NCI-H187 (cell line): Measurements from ENCODE around the gene CARMIL1.

Experiments
- DNase-seq, 2 experiments: peaks; one replicate each; lab custom pipeline; 2025; lab: John Stamatoyannopoulos, UW

Gene CARMIL1

DNA sequence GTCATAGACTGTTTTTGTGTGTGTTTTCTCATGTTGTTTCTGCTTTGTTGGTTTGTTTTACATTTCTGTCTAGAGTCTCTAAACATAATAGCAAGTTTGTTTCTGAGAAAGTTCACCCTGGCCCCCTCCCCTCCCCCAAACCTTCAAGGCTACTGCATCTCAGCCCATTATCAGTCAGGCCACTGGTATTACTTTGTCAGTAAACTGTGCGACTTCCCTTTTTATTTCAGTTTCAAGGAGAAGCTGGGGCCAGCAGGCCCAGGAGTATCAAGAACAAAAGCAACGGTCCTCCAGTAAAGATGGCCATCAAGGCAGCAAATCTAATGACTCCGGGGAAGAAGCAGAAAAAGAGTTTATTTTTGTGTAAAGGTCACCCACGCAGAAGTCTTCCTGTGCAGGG is 340.0 kb downstream of the CARMIL1 start:
- no peak for DNase-seq

DNA sequence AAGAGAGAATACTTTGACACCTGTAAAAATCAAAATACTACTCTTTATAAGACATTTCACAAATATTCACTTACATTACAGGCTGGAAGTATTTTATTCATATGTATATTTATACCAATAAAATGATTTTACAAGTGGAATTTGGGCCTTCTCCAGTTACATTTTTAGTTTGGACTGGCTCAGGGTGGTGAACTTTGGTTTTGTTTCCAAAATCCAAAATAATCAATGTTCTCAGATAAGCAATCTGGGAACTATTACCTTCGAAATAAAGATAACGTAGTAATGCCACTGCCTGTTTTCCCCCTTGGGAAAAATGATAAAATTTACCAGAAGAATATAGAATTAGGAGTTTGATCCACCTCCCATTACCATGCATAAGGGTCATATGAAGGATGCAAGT is 341.2 kb downstream of the CARMIL1 start:
- no peak for DNase-seq

DNA sequence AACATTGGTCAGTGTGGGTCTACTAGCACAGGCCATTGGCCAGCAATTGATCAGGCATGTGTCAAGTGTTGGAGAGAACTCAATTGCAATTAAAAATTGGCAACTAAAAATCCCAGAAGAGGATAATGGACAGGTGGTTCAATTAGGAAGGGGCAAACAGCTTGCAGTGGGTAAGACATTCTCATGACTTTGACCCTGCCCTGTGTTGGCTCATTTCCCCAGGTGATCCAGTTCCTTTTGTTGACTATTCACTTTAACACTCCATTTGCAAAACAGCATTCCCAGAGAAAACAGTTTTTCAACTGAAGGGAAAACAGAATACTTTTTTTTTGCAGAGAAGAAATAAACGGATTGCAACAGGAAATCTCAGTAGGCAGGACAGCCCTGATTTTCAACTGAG is 343.9 kb downstream of the CARMIL1 start:
- DNase-seq, result no peak

GRCh38 chr6:25623879-25624278 is 344.7 kb downstream of the CARMIL1 start:
- no peak for DNase-seq

GRCh38 chr6:25627001-25627400 is 347.8 kb downstream of the CARMIL1 start:
- DNase-seq, result no peak

DNA sequence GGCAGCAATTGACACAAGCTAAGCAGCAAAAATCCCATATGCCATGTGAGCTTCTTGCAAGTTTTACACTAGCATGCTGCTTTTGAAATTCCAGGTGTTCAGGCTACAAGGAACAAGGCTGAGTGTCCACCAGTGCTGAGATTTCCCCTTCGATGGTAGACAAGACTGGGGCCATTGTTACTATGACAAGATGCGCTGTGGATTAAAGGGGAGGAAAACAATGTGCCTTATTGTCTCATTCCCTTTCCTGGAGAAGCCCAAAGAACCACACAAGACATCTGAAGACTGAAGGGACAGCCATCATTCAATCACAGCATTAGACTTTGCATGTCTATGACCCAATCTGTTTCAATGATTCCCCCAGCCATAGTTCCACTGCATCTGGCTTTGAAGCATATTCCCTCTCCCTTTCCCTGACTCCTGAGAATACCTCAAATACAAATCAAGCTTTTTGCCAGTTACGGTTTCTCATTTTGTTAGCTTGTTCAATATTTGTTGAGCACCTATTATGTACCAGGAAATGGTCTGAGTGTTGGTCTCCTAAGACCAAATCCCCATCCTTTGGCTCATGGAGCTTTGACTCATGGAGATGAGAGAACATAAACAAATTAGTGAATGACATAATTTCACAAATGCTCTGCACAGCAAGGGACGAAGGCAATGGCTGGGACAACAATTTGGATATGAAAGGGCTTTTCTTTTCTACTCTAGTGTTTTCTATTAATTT is 349.5 kb downstream of the CARMIL1 start:
- DNase-seq, result no peak

GRCh38 chr6:25629198-25629576 is 350.0 kb downstream of the CARMIL1 start:
- no peak for DNase-seq

GRCh38 chr6:25630508-25631278 is 351.5 kb downstream of the CARMIL1 start:
- no peak for DNase-seq

GRCh38 chr6:25635886-25636317 is 356.7 kb downstream of the CARMIL1 start:
- no peak for DNase-seq

GRCh38 chr6:25637211-25637610 is 358.0 kb downstream of the CARMIL1 start:
- no peak for DNase-seq

DNA sequence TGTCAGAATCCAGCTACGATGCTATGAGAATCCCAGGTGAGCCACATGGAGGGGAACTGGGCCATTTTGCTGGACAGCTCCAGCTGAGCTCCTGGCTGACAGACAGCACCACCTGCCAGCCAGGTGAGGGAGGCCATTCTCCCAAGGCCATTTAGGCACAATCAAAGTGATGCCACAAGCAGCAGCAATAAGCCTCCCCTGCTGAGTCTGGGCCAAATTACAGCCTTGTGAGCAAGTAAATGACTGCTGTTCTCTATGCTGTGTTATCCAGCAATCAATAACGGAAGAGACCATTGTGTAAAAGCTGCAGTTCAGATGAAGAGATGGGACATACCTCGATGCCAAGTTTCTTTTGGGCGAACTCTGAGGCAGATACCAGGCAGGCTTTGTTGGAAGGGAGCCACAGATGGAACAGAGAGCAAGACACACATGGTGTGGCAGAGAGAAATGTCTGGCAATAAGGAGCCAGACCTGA is 358.8 kb downstream of the CARMIL1 start:
- peak; percentile 14 to 59 for DNase-seq

DNA sequence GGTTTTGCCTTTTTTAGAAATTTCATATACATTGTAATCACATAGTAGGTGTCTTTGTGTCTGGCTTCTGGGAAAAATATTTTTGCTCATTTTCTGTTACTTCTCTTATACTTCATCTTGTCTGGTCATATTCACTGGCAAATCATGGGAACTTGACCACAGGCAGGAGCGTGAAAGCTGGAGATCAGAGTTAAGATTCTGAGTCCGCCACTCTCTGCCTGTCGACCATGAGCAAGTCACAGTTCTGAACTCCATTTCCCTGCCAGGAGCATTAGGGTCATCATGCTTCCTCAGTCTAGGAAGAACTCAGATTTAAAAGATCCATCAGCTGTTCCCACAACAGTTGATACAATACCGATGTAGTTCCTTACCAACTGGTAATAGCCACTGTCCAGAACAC is 360.5 kb downstream of the CARMIL1 start:
- DNase-seq, result no peak

DNA sequence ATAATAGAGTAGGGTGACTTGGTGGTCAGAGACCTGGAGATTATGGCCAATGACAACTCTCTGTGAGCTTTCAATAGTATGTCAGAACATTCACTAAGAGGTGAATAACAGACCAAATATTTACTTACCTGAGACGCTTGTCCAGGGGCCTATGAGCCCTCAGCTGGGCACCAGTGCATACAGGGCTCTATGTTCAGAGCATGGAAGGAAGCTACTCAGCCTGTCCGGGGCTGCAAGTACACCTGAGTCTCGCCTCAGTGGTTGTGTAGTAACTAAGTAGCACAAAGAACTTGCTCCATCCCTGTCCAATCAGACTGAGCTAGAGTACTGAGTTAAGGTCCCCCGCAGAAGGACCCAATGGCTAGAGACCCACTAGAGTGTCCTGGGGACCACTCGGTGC is 361.3 kb downstream of the CARMIL1 start:
- no peak for DNase-seq

- no peak for DNase-seq
These were observed 361.7 kb downstream of the CARMIL1 start for GRCh38 chr6:25640891-25641290.

DNA sequence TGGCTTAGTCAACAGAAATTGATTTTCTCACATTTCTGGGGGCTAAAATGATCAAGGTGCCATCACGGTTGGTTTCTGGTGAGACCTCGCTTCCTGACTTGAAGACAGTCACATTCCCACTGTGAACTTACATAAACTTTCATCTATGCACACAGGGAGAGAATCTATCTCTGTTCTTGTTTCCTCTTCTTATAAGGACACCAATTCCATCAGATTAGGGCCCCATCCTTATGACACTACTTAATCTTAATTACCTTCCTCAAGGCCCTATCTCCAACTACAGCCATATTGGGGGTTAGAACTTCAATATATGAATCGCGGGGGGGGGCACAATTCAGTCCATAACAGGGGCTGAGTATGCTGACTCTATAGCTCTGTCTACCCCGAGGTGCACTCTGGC is 362.2 kb downstream of the CARMIL1 start:
- no peak for DNase-seq

- no peak for DNase-seq
These were observed 362.9 kb downstream of the CARMIL1 start for GRCh38 chr6:25641940-25642666.

DNA sequence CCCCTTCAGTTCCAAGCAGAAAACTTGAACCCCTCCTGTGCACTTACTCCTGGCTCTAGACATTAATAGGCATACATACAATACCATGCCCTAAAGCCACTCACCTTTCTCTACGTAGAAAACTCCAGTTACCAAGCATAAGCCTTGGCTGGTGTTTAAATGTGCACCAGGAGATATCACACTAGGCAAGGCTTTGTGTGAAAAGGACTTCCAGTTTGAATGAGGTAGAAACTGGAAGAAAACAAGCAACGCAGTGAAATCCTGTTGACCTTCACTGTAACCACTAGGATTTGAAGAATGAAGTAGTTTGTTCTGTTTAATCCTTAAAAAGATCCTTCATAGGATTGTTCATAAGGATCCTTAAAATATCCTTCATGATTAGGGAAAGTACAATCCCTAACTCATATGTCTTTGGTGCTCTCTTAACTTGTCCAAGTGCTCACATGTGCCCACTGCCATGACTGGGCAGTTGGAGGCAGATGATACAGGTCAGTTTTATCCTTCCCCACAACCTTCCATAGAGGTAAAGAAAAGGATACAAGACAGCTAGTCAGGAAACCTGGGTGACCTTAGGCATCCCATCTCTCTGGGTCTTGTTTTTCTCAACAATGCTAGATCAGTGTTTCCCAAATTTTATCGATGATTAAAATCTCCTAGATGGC is 363.6 kb downstream of the CARMIL1 start:
- DNase-seq, result no peak

DNA sequence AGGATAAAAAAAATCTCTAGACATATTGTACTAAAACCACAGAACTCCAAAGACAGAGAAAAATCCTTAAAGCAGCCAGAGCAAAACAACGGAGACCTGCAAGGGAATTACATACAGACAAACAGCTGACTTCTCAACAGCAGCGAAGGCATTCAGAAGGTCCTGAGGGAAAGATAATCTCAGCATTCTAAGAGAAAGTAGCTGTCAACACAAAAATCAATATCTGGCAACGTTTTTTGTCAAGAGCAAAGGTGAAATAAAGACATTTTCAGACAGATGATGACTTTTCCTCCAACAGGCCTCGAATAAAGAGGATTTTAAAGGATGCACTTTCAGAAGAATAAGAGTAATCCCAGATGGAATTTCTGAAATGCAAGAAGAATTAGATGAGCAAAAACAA is 366.7 kb downstream of the CARMIL1 start:
- DNase-seq, result no peak

DNA sequence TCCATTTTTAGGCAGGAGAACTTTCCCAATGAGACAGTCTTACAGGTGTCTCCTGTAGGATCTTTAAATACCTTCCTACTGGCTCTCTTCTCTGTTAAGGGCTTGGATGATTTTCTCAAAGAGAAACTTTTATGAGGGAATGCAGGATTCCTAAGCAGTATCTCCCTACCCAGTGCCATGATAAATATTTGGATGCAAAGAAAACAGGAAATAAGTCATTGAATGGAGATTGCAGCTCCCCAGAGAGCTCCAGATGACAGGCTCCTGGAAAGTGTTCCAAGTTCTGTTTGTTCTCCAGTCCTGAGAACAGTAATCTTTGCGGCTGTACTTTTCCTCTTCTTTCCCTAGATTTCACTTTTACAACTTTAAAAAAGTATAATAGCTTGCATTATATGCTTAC is 370.4 kb downstream of the CARMIL1 start:
- DNase-seq, result no peak

DNA sequence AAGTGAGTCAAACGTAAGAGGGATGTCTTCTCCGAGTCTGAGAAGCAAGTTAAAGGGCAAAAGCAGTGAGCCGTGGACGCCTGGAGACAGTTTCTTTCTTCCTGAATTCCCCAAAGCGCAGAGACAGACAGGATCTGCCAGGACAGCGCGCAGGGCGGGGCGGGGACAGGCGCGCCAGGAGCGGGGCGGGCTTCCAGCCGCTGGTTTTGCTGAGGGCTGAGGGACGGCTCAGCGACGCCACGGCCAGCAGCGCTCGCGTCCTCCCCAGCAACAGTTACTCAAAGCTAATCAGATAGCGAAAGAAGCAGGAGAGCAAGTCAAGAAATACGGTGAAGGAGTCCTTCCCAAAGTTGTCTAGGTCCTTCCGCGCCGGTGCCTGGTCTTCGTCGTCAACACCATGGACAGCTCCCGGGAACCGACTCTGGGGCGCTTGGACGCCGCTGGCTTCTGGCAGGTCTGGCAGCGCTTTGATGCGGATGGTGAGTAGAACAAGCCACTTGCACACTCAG is 372.9 kb downstream of the CARMIL1 start, which contains the start of gene SCGN:
Gene SCGN, plus strand, starts transcription at position 209 of the 509 bp plus-strand sequence. Its CDS starts 189 bp downstream, at position 398.
- no peak for DNase-seq

GRCh38 chr6:25655723-25656122 is 376.5 kb downstream of the CARMIL1 start:
- DNase-seq, result no peak
